IMR-90 (cell line): ENCODE data around the gene PDGFRA. TPM values are rescaled to one million over a fixed set of nuclear protein-coding genes. Genes with fewer than 3 reads are reported as not detected.

Experiments
- ATAC-seq: fragments of 200-7000 bp; cut with Tn5 transposase; 2 replicates; pipeline ENCODE4 v1.9.1; 2020; ENCODE audit warnings: low read depth, mild to moderate bottlenecking, moderate library complexity
- BruUV-seq: library from RNA; stranded (reverse); fragments of 400-500 nt; replicated peaks from 2 replicates; lab custom pipeline; 2021; lab: Mats Ljungman, UMichigan
- CTCF ChIA-PET: fragments of 300-600 bp; formaldehyde crosslinking; extraction: SDS; loops from one replicate; lab custom pipeline; 2021; ENCODE audit warnings: antibody characterized with exemption; lab: Yijun Ruan, JAX
- POLR2A ChIA-PET: fragments of 300-600 bp; sonication (Branson Sonifier 250); formaldehyde crosslinking; loops from one replicate; lab custom pipeline; 2022; ENCODE audit warnings: antibody characterized with exemption; ENCODE audit not compliant: unreplicated experiment; lab: Charles Lee
- DNase-seq: peaks from one replicate; pipeline ENCODE4 v3.0.0; 2013
- H2AFZ ChIP-seq: replicated peaks from 2 replicates; pipeline ENCODE3; 2013; ENCODE audit warnings: low read length, mild to moderate bottlenecking; ENCODE audit not compliant: poor library complexity
- H2AK5ac ChIP-seq: 2 replicates; pipeline ENCODE4 v1.6.1; 2013; ENCODE audit warnings: low read depth, low read length, inconsistent platforms
- H2AK9ac ChIP-seq: replicated peaks from 2 replicates; pipeline ENCODE3; 2013; ENCODE audit warnings: mild to moderate bottlenecking, low read depth, low read length, moderate library complexity; ENCODE audit not compliant: poor library complexity
- H2BK120ac ChIP-seq: 2 replicates; pipeline ENCODE4 v1.6.1; 2013; ENCODE audit warnings: low read depth, low read length, inconsistent platforms
- H2BK15ac ChIP-seq: 3 replicates; pipeline ENCODE4 v1.6.1; 2013; ENCODE audit warnings: low read depth, low read length, inconsistent platforms
- H2BK20ac ChIP-seq: 2 replicates; pipeline ENCODE4 v1.6.1; 2013; ENCODE audit warnings: low read depth, mild to moderate bottlenecking, inconsistent platforms, low read length, moderate library complexity
- H2BK5ac ChIP-seq: 2 replicates; pipeline ENCODE4 v1.6.1; 2013; ENCODE audit warnings: mild to moderate bottlenecking, low read depth, low read length, inconsistent platforms; ENCODE audit not compliant: poor library complexity, severe bottlenecking
- H3K14ac ChIP-seq: replicated peaks from 2 replicates; pipeline ENCODE4 v1.6.1; 2013; ENCODE audit warnings: low read depth, low read length, inconsistent platforms
- H3K18ac ChIP-seq: 2 replicates; pipeline ENCODE4 v1.6.1; 2013; ENCODE audit warnings: low read depth, low read length, control low read depth
- H3K23ac ChIP-seq: 2 replicates; pipeline ENCODE4 v1.6.1; 2013; ENCODE audit warnings: low read depth, low read length, inconsistent platforms
- H3K27ac ChIP-seq: 2 replicates; pipeline ENCODE4 v1.5.1; 2013; ENCODE audit warnings: mild to moderate bottlenecking, control low read depth, low read length; ENCODE audit not compliant: insufficient read depth
- H3K27me3 ChIP-seq: 2 replicates; pipeline ENCODE4 v1.6.1; 2013; ENCODE audit warnings: low read length; ENCODE audit not compliant: control insufficient read depth, insufficient read depth
- H3K36me3 ChIP-seq: 2 replicates; pipeline ENCODE4 v1.6.1; 2013; ENCODE audit warnings: low read length, mixed read lengths; ENCODE audit not compliant: control insufficient read depth, insufficient read depth
- H3K4ac ChIP-seq: 2 replicates; pipeline ENCODE4 v1.6.1; 2013; ENCODE audit warnings: low read depth, low read length, inconsistent platforms
- H3K4me1 ChIP-seq: 2 replicates; pipeline ENCODE4 v1.6.1; 2013; ENCODE audit warnings: low read length, mixed read lengths; ENCODE audit not compliant: control insufficient read depth, insufficient read depth
- H3K4me2 ChIP-seq: 2 replicates; pipeline ENCODE4 v1.6.1; 2013; ENCODE audit warnings: low read depth, mild to moderate bottlenecking, control low read depth, low read length, moderate library complexity
- H3K4me3 ChIP-seq: 2 replicates; pipeline ENCODE4 v1.5.1; 2013; ENCODE audit warnings: low read depth, mild to moderate bottlenecking, control low read depth, low read length, moderate library complexity; ENCODE audit not compliant: insufficient read depth
- H3K56ac ChIP-seq: 2 replicates; pipeline ENCODE4 v1.6.1; 2013; ENCODE audit warnings: low read length, inconsistent platforms; ENCODE audit not compliant: insufficient read depth; ENCODE audit errors: extremely low read depth
- H3K79me1 ChIP-seq, 2 experiments: 2 replicates each; pipeline ENCODE4 v1.6.1; 2013; ENCODE audit warnings: low read length in 2 of 2, inconsistent platforms in 1 of 2, low read depth in 1 of 2
- H3K9ac ChIP-seq: 2 replicates; pipeline ENCODE4 v1.6.1; 2013; ENCODE audit warnings: low read depth, low read length, control low read depth
- H3K9me1 ChIP-seq: 2 replicates; pipeline ENCODE4 v1.6.1; 2013; ENCODE audit warnings: low read length, inconsistent platforms; ENCODE audit not compliant: insufficient read depth
- H3K9me3 ChIP-seq: 2 replicates; pipeline ENCODE4 v1.6.1; 2013; ENCODE audit warnings: low read length; ENCODE audit not compliant: control insufficient read depth, insufficient read depth
- H4K20me1 ChIP-seq: 2 replicates; pipeline ENCODE4 v1.6.1; 2013; ENCODE audit warnings: low read length, inconsistent platforms; ENCODE audit not compliant: insufficient read depth
- H4K5ac ChIP-seq: 2 replicates; pipeline ENCODE4 v1.6.1; 2013; ENCODE audit warnings: mild to moderate bottlenecking, low read depth, low read length, control low read depth
- H4K8ac ChIP-seq, 2 experiments: 2 replicates each; pipeline ENCODE4 v1.6.1; 2013; ENCODE audit warnings: low read depth in 2 of 2, low read length in 2 of 2, control low read depth in 1 of 2, inconsistent platforms in 1 of 2
- H4K91ac ChIP-seq: 2 replicates; pipeline ENCODE4 v1.6.1; 2013; ENCODE audit warnings: low read depth, low read length, inconsistent platforms; ENCODE audit not compliant: insufficient read depth
- FOS ChIP-seq: fragments of 150-350 bp; IDR thresholded peaks from 2 replicates; pipeline ENCODE4 v1.6.1; 2016; ENCODE audit warnings: low read depth, low read length
- MAFK ChIP-seq: IDR thresholded peaks from 2 replicates; pipeline ENCODE4 v1.6.1; 2012; ENCODE audit warnings: low read depth, low read length, improper control_type of control experiment
- MXI1 ChIP-seq: IDR thresholded peaks from 2 replicates; pipeline ENCODE4 v1.6.1; 2012; ENCODE audit warnings: low read depth, mild to moderate bottlenecking, low read length, moderate library complexity, borderline replicate concordance
- RAD21 ChIP-seq: IDR thresholded peaks from 2 replicates; pipeline ENCODE4 v1.6.1; 2012; ENCODE audit warnings: low read length, improper control_type of control experiment
- RCOR1 ChIP-seq: IDR thresholded peaks from 2 replicates; pipeline ENCODE4 v1.6.1; 2012; ENCODE audit warnings: mild to moderate bottlenecking, low read length, improper control_type of control experiment; ENCODE audit not compliant: insufficient replicate concordance
- SMC3 ChIP-seq: fragments of 150-350 bp; IDR thresholded peaks from 2 replicates; pipeline ENCODE4 v1.6.1; 2016; ENCODE audit warnings: low read depth, mild to moderate bottlenecking, antibody characterized with exemption, low read length, moderate library complexity
- WGBS, 2 experiments: methylation state at CpG; one replicate each; pipeline versions ENCODE4 v1.1.5 to v1.1.7; 2013; ENCODE audit warnings: missing lambda C conversion rate in 2 of 2; ENCODE audit not compliant: insufficient read length in 1 of 2; ENCODE audit errors: extremely low coverage in 2 of 2; 5-methylcytosine and 5-hydroxymethylcytosine counted together
- dilution Hi-C: fragments of 300-500 bp; cut with HindIII; formaldehyde crosslinking; loops from one replicate; pipeline ENCODE4 v1.14.3; 2018; ENCODE audit warnings: low sequenced_read_pairs; ENCODE audit not compliant: unreplicated experiment
- in situ Hi-C: fragments of 300-500 bp; cut with MboI; formaldehyde crosslinking; loops from 3 replicates; pipeline ENCODE4 v1.14.3; 2019; ENCODE audit warnings: low sequenced_read_pairs, inconsistent platforms, mixed read lengths
- intact Hi-C: fragments of 100-400 bp; cut with micrococcal nuclease; formaldehyde crosslinking; loops from 2 replicates; pipeline ENCODE4 v1.10.0; 2022
- polyA plus RNA-seq, 3 experiments: library from polyadenylated mRNA; depleted of rRNA; stranded (reverse); fragments of >200 nt; gene quantifications; 2 replicates each; pipeline ENCODE4 v1.2.3, GENCODE V29; 2012; ENCODE audit warnings: low replicate concordance in 1 of 3
- total RNA-seq: library from RNA; depleted of rRNA; stranded (reverse); fragments of >200 nt; gene quantifications from 2 replicates; pipeline ENCODE4 v1.2.3, GENCODE V29; 2012
- TF ChIP-seq, protein P1 (sequence below): conservative IDR thresholded peaks from 2 replicates; pipeline ENCODE4 v1.5.1; 2012; ENCODE audit warnings: mild to moderate bottlenecking, low read depth, low read length, improper control_type of control experiment

PDGFRA gene
- total and polyA plus RNA-seq, 2 of the 4 experiments (the other 2 are of a cell fraction) = 60.8 to 168 TPM

GRCh38 chr4:54233277-54233696 lies 4.2 kb downstream of the PDGFRA start:
- Histone ChIP-seq H2BK20ac (no peak overlapping the region), H3K4me2 (peak overlapping the region; percentile 70; the same call in 1 of the 2 replicates), H4K5ac (peak overlapping the region; percentile 32; the same call in 1 of the 2 replicates), H3K23ac (peak overlapping the region; percentile 94), H2AK9ac (peak overlapping the region; percentile 80), H2BK120ac (peak overlapping the region; percentile 75), H3K9ac (peak overlapping the region; percentile 84), H4K8ac (peak overlapping the region; percentile 29 to 70; a peak in 2 of 4 replicates), H3K27ac (peak overlapping the region; percentile 94), H3K18ac (peak overlapping the region; percentile 46; the same call in 1 of the 2 replicates), H2BK15ac (no peak overlapping the region), H3K9me1 (peaks cover 8% of the 10 kb centered on the region), H3K56ac (peak overlapping the region; percentile 48; the same call in 1 of the 2 replicates), H3K4ac (peak overlapping the region; percentile 88), H3K4me1 (peaks cover 2% of the 10 kb centered on the region), H2AFZ (peak overlapping the region; percentile 89), H4K91ac (peak overlapping the region; percentile 61), H3K9me3 (no peaks in the 10 kb centered on the region), H3K27me3 (no peaks in the 10 kb centered on the region), H3K79me1 (peaks cover 8 to 48% of the 10 kb centered on the region in 2 experiments; a peak in 3 of 4 replicates), H3K36me3 (peaks cover 35% of the 10 kb centered on the region; the same call in 1 of the 2 replicates), H3K14ac (peak overlapping the region; percentile 75), H4K20me1 (peaks cover 71% of the 10 kb centered on the region), H3K4me3 (peak overlapping the region; percentile 89), H2AK5ac (peak overlapping the region; percentile 76; the same call in 1 of the 2 replicates), H2BK5ac (peak overlapping the region; percentile 89)
- dilution Hi-C loops (no loop called here), in situ Hi-C loops (loop anchor here (25.0 kb wide), 1 partner anchor 1696 kb away; no protein-coding TSS in a partner anchor), intact Hi-C loops (loop anchor here (5.0 to 10.0 kb wide), 2 partner anchors 371 to 1578 kb away; partner anchors contain the start of gene USP46)
- no TSS peak for BruUV-seq
- ChIA-PET POLR2A (interaction anchor here (1.4 to 2.0 kb wide), 2 partner anchors 303 to 325 kb away, joined by 3 to 8 read pairs; no protein-coding TSS in a partner anchor), CTCF (interaction anchor here (1.1 to 3.2 kb wide), 7 partner anchors 148 to 527 kb away, joined by 3 to 13 read pairs (median 5); no protein-coding TSS in a partner anchor)
- no peak for TF ChIP-seq FOS
- no peak for TF ChIP-seq MAFK
- peak; percentile 66 for TF ChIP-seq SMC3
- TF ChIP-seq RAD21 = peak; percentile 92
- TF ChIP-seq, protein P1, sequence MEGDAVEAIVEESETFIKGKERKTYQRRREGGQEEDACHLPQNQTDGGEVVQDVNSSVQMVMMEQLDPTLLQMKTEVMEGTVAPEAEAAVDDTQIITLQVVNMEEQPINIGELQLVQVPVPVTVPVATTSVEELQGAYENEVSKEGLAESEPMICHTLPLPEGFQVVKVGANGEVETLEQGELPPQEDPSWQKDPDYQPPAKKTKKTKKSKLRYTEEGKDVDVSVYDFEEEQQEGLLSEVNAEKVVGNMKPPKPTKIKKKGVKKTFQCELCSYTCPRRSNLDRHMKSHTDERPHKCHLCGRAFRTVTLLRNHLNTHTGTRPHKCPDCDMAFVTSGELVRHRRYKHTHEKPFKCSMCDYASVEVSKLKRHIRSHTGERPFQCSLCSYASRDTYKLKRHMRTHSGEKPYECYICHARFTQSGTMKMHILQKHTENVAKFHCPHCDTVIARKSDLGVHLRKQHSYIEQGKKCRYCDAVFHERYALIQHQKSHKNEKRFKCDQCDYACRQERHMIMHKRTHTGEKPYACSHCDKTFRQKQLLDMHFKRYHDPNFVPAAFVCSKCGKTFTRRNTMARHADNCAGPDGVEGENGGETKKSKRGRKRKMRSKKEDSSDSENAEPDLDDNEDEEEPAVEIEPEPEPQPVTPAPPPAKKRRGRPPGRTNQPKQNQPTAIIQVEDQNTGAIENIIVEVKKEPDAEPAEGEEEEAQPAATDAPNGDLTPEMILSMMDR = peak; percentile 85
- 0 out of 2 replicates have a peak, but pooled peaks have one; percentile 27 for TF ChIP-seq MXI1
- TF ChIP-seq RCOR1 = peak; percentile 25
- WGBS, 2 experiments = 0% methylated on average over 13 of the region's 43 CpGs; no CpG with 5 or more reads in 1 of the 2 experiments
- DNase-seq (peak; percentile 85), ATAC-seq (peak; percentile 36)
